Activated T-helper 2 cell treated with anti-CD3 and anti-CD28 coated beads, Interferon-gamma antibody, Interleukin-2, Interleukin-4, amounts not matched to agents 10 μg/mL and 5 μg/mL and 100 μg/mL, durations not matched to agents 14 hours and 24 hours and 36 hours (primary cell): Measurements from ENCODE around the gene SPAG5. TPM values are rescaled to one million over a fixed set of nuclear protein-coding genes. Genes with fewer than 3 reads are reported as not detected.

ENCODE experiments used
- DNase-seq: peaks from one replicate; pipeline ENCODE4 v3.0.0; 2021; ENCODE audit warnings: low spot score
- H3K27ac Mint-ChIP-seq: one replicate; pipeline ENCODE4 v1.8.0; 2021; ENCODE audit warnings: mixed read lengths
- H3K27me3 Mint-ChIP-seq: one replicate; pipeline ENCODE4 v1.8.0; 2021; ENCODE audit warnings: low read depth, mixed read lengths
- H3K36me3 Mint-ChIP-seq: one replicate; pipeline ENCODE4 v1.8.0; 2021; ENCODE audit warnings: low read depth, mixed read lengths
- H3K4me1 Mint-ChIP-seq: one replicate; pipeline ENCODE4 v1.8.0; 2021; ENCODE audit warnings: low read depth, mixed read lengths
- H3K4me3 Mint-ChIP-seq: one replicate; pipeline ENCODE4 v1.8.0; 2021; ENCODE audit warnings: low read depth, mild to moderate bottlenecking, moderate library complexity, mixed read lengths
- H3K9me3 Mint-ChIP-seq: one replicate; pipeline ENCODE4 v1.8.0; 2021; ENCODE audit warnings: mixed read lengths
- intact Hi-C: fragments of 100-400 bp; cut with micrococcal nuclease; formaldehyde crosslinking; loops from one replicate; pipeline ENCODE4 v1.15.1; 2023
- total RNA-seq: library from RNA; stranded (reverse); gene quantifications from 2 replicates; pipeline ENCODE4 v1.2.3, GENCODE V29; 2022

Gene SPAG5, protein sequence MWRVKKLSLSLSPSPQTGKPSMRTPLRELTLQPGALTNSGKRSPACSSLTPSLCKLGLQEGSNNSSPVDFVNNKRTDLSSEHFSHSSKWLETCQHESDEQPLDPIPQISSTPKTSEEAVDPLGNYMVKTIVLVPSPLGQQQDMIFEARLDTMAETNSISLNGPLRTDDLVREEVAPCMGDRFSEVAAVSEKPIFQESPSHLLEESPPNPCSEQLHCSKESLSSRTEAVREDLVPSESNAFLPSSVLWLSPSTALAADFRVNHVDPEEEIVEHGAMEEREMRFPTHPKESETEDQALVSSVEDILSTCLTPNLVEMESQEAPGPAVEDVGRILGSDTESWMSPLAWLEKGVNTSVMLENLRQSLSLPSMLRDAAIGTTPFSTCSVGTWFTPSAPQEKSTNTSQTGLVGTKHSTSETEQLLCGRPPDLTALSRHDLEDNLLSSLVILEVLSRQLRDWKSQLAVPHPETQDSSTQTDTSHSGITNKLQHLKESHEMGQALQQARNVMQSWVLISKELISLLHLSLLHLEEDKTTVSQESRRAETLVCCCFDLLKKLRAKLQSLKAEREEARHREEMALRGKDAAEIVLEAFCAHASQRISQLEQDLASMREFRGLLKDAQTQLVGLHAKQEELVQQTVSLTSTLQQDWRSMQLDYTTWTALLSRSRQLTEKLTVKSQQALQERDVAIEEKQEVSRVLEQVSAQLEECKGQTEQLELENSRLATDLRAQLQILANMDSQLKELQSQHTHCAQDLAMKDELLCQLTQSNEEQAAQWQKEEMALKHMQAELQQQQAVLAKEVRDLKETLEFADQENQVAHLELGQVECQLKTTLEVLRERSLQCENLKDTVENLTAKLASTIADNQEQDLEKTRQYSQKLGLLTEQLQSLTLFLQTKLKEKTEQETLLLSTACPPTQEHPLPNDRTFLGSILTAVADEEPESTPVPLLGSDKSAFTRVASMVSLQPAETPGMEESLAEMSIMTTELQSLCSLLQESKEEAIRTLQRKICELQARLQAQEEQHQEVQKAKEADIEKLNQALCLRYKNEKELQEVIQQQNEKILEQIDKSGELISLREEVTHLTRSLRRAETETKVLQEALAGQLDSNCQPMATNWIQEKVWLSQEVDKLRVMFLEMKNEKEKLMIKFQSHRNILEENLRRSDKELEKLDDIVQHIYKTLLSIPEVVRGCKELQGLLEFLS
- total RNA-seq: 92.5 and 98.8 TPM in 2 replicates

- peaks cover 17% of the 10 kb centered on the region for H3K4me1 Mint-ChIP-seq
- H3K27ac Mint-ChIP-seq: peak within 1 kb of the TSS; percentile 98
- H3K36me3 Mint-ChIP-seq: peaks cover 27% of the 10 kb centered on the region
- intact Hi-C loops: loop anchor here (1.0 to 2.0 kb wide), 4 partner anchors 23 to 46 kb away; partner anchors contain the start of genes ALDOC, BLTP2, PIGS and UNC119
- no peaks in the 10 kb centered on the region for H3K9me3 Mint-ChIP-seq
- H3K27me3 Mint-ChIP-seq: no peaks in the 10 kb centered on the region
- H3K4me3 Mint-ChIP-seq: peak within 1 kb of the TSS; percentile 87
- peak; percentile 95 for DNase-seq
Observed at GRCh38 chr17:28598799-28599310, at the start of gene SPAG5. Gene SPAG5 (minus strand): TSS chr17:28599025. CDS start chr17:28598946, 79 bp downstream.

- DNase-seq: no peak
- Mint-ChIP-seq H3K9me3 (no peaks in the 10 kb centered on the region), H3K4me1 (peaks cover 31% of the 10 kb centered on the region), H3K27ac (peak overlapping the region; percentile 81), H3K36me3 (peaks cover 57% of the 10 kb centered on the region), H3K27me3 (no peaks in the 10 kb centered on the region), H3K4me3 (peak overlapping the region; percentile 94)
- intact Hi-C loops: loop anchor here (1.0 kb wide), 1 partner anchor 16 kb away; the partner anchor contains the start of gene SUPT6H
Observed at GRCh38 chr17:28646039-28646754, 47.4 kb upstream of the SPAG5 start.

DNA sequence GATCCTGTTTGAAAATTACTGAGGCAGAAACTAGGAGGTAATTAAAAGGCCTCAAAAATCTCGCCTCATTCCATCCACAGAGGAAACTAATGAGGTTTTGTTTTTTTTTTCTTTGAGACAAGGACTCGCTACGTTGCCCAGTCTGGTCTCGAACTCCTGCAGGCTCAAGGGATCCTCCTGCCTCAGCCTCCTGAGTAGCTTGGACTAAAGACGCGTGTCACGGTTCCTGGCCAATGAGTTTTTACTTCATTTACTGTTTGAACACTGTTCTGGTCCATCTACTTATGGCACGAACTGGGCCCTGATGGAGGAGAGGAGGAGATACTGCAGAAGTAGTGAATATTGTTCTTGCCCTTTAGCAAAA, 46.7 kb upstream of the SPAG5 start:
- Mint-ChIP-seq H3K4me3 (peak overlapping the region; percentile 94), H3K27ac (peak overlapping the region; percentile 81), H3K9me3 (no peaks in the 10 kb centered on the region), H3K36me3 (peaks cover 63% of the 10 kb centered on the region), H3K4me1 (peaks cover 32% of the 10 kb centered on the region), H3K27me3 (no peaks in the 10 kb centered on the region)
- intact Hi-C loops: loop anchor here (2.0 kb wide), 2 partner anchors 47 to 73 kb away; partner anchors contain the start of genes RPL23A and SPAG5
- DNase-seq: no peak

GRCh38 chr17:28644787-28645575, 46.2 kb upstream of the SPAG5 start, which contains the start of gene BLTP2:
Gene BLTP2 (minus strand): TSS chr17:28645158. CDS start chr17:28645056, 102 bp downstream.
- Mint-ChIP-seq H3K36me3 (peaks cover 65% of the 10 kb centered on the region), H3K4me3 (peak within 1 kb of the TSS; percentile 94), H3K9me3 (no peaks in the 10 kb centered on the region), H3K27me3 (no peaks in the 10 kb centered on the region), H3K27ac (peak within 1 kb of the TSS; percentile 86), H3K4me1 (peaks cover 35% of the 10 kb centered on the region)
- intact Hi-C loops: loop anchor here (2.0 kb wide), 2 partner anchors 46 to 74 kb away; partner anchors contain the start of genes RPL23A and SPAG5
- peak; percentile 94 for DNase-seq

- intact Hi-C loops: loop anchor here (2.0 kb wide), 2 partner anchors 45 to 75 kb away; partner anchors contain the start of genes RPL23A and SPAG5
- no peaks in the 10 kb centered on the region for H3K9me3 Mint-ChIP-seq
Observed at GRCh38 chr17:28643983-28644786, 45.4 kb upstream of the SPAG5 start.

GRCh38 chr17:28641579-28641978, 42.8 kb upstream of the SPAG5 start:
- no peak for DNase-seq
- intact Hi-C loops: no loop called here
- H3K4me3 Mint-ChIP-seq: no peak overlapping the region
- peaks cover 78% of the 10 kb centered on the region for H3K36me3 Mint-ChIP-seq
- H3K9me3 Mint-ChIP-seq: no peaks in the 10 kb centered on the region
- H3K4me1 Mint-ChIP-seq: peaks cover 31% of the 10 kb centered on the region
- H3K27ac Mint-ChIP-seq: no peak overlapping the region
- no peaks in the 10 kb centered on the region for H3K27me3 Mint-ChIP-seq

More at GRCh38 chr17:28643983-28644786, 45.4 kb upstream of the SPAG5 start:
- Mint-ChIP-seq H3K4me1 (peaks cover 35% of the 10 kb centered on the region), H3K27ac (peak overlapping the region; percentile 86), H3K36me3 (peaks cover 71% of the 10 kb centered on the region), H3K4me3 (peak overlapping the region; percentile 94), H3K27me3 (no peaks in the 10 kb centered on the region)
- no peak for DNase-seq

GRCh38 chr17:28635506-28635905, 36.7 kb upstream of the SPAG5 start:
- no peak overlapping the region for H3K4me3 Mint-ChIP-seq
- intact Hi-C loops: no loop called here
- H3K36me3 Mint-ChIP-seq: peaks cover 97% of the 10 kb centered on the region
- H3K27me3 Mint-ChIP-seq: no peaks in the 10 kb centered on the region
- no peak overlapping the region for H3K27ac Mint-ChIP-seq
- H3K4me1 Mint-ChIP-seq: peaks cover 8% of the 10 kb centered on the region
- DNase-seq: no peak
- no peaks in the 10 kb centered on the region for H3K9me3 Mint-ChIP-seq

DNA sequence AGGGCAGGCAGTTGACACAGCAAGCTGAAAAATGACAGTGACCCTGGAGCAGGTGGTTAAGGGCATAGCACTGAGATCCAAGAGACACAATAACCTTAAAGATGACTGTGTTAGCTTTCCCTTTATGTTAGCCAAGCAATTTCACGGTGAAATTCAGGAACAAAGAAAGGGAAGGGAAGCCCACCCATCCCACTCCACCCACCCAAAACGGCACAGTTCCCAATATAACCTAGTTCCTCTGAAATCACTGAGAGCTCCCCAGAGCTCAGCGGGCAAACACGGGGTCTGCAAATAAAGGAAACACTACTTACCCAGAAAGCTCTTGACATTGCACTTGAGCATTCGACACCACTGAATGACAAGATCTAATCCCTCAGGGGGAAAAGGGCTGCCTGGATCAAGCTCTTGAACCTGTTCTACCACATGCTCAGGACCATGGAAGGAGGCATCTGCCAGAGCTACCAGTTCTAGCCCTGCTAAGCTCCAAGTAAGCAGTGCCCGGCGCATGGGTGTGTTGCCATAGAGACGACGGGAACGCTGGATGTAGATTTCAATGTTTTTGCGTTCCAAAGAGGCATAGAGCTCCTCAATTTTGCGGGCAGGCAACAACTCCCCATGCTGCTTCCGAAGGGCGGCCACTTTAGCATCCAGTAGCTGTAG, 35.5 kb upstream of the SPAG5 start:
- intact Hi-C loops: no loop called here
- no peak overlapping the region for H3K27ac Mint-ChIP-seq
- H3K9me3 Mint-ChIP-seq: no peaks in the 10 kb centered on the region
- H3K27me3 Mint-ChIP-seq: no peaks in the 10 kb centered on the region
- peaks cover 6% of the 10 kb centered on the region for H3K4me1 Mint-ChIP-seq
- H3K4me3 Mint-ChIP-seq: no peak overlapping the region
- no peak for DNase-seq
- peaks cover 92% of the 10 kb centered on the region for H3K36me3 Mint-ChIP-seq

DNA sequence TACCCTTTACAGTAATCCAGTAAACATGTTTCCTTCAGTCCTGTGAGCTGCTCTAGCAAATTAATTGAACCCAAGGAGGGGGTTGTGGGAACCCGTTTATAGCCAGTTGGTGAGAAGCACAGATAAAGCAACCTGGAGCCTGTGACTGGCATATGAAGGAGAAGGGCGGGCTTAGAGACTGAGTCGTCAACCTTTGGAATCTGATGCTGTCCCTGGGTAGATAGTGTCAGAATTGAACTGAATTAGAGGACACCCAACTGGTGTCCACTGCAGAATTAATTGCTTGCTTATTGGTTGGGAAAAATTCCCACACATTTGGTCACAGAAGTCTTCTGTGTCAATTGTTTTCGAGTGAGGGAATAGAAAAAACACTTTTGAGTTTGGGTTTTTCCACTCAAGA, 28.0 kb upstream of the SPAG5 start:
- peaks cover 4% of the 10 kb centered on the region for H3K4me1 Mint-ChIP-seq
- intact Hi-C loops: no loop called here
- no peak overlapping the region for H3K4me3 Mint-ChIP-seq
- no peak for DNase-seq
- H3K9me3 Mint-ChIP-seq: no peaks in the 10 kb centered on the region
- H3K27me3 Mint-ChIP-seq: no peaks in the 10 kb centered on the region
- H3K36me3 Mint-ChIP-seq: peaks cover 76% of the 10 kb centered on the region
- no peak overlapping the region for H3K27ac Mint-ChIP-seq

DNA sequence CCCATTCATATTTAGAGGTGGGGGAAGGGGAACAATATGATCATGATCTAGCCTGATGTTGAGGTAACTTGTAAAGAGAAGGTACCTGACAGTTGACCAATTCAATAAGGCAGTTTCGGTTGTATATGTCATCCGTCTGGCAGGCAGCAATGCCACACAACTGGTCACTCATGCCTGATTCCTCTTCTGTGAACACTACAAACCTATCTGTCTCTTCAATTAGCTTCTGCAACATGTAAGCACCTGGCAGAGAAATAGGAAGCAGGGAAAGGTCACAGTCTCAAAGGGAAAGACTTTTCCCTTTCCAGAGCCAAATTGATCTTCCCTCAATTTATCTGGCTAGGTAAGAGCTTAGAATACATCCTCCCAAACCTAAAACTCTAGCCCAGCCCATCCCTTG, 25.3 kb upstream of the SPAG5 start:
- Mint-ChIP-seq H3K4me1 (peaks cover 4% of the 10 kb centered on the region), H3K4me3 (no peak overlapping the region), H3K36me3 (peaks cover 86% of the 10 kb centered on the region), H3K9me3 (no peaks in the 10 kb centered on the region), H3K27ac (no peak overlapping the region), H3K27me3 (no peaks in the 10 kb centered on the region)
- intact Hi-C loops: loop anchor here (5.0 kb wide), 1 partner anchor 48 kb away; no protein-coding TSS in a partner anchor
- no peak for DNase-seq
